Liver (tissue), 3 donors: ENCODE measurements around the gene TEKT2.

Experiments
- ATF3 ChIP-seq: IDR thresholded peaks from 2 replicates; pipeline ENCODE4 v1.6.1; 2016; ENCODE audit warnings: antibody characterized with exemption
- CTCF ChIP-seq: fragments of 150-350 bp; IDR thresholded peaks from 2 replicates; pipeline ENCODE4 v1.5.1; 2017; ENCODE audit warnings: improper control_type of control experiment, low read depth, low read length; ENCODE audit not compliant: missing input control
- FOXA1 ChIP-seq: IDR thresholded peaks from 2 replicates; pipeline ENCODE4 v1.6.1; 2016; ENCODE audit warnings: antibody characterized with exemption
- JUND ChIP-seq, 2 donors: IDR thresholded peaks; 2 replicates each; pipeline ENCODE4 v1.6.1; 2016; ENCODE audit warnings: antibody characterized with exemption in 2 of 2
- MAX ChIP-seq: IDR thresholded peaks from 2 replicates; pipeline ENCODE4 v1.6.1; 2016; ENCODE audit warnings: antibody characterized with exemption
- RAD21 ChIP-seq, 2 donors: IDR thresholded peaks; 2 replicates each; pipeline ENCODE4 v1.6.1; 2016; ENCODE audit warnings: antibody characterized with exemption in 2 of 2, mild to moderate bottlenecking in 2 of 2
- REST ChIP-seq: IDR thresholded peaks from 2 replicates; pipeline ENCODE4 v1.6.1; 2016; ENCODE audit warnings: antibody characterized with exemption, mild to moderate bottlenecking
- RXRA ChIP-seq, 2 donors: IDR thresholded peaks; 2 replicates each; pipeline ENCODE4 v1.6.1; 2017 to 2018; ENCODE audit warnings: antibody characterized with exemption in 2 of 2, mild to moderate bottlenecking in 1 of 2
- SP1 ChIP-seq: IDR thresholded peaks from 2 replicates; pipeline ENCODE4 v1.6.1; 2018; ENCODE audit warnings: antibody characterized with exemption, mild to moderate bottlenecking
- TAF1 ChIP-seq: conservative IDR thresholded peaks from 2 replicates; pipeline ENCODE4 v1.6.1; 2016; ENCODE audit warnings: antibody characterized with exemption, mild to moderate bottlenecking
- ZBTB33 ChIP-seq: IDR thresholded peaks from 2 replicates; pipeline ENCODE4 v1.6.1; 2016; ENCODE audit warnings: antibody characterized with exemption
- donor health status: healthy.
- donor health status: healthy.

- TF ChIP-seq RAD21 (IDR thresholded peaks at IDR 0.05) (no peak), CTCF (no peak), SP1 (no peak), ZBTB33 (no peak), TAF1 (no peak), ATF3 (no peak), MAX (no peak), REST (no peak), FOXA1 (no peak), RXRA (IDR thresholded peaks at IDR 0.05) (no peak), JUND (IDR thresholded peaks at IDR 0.05) (no peak)
Observed at GRCh38 chr1:36134031-36134430, 50.1 kb downstream of the TEKT2 start.
